Chondrocyte (in vitro differentiated cells): ENCODE data around the gene RPL11. TPM values are rescaled to one million over a fixed set of nuclear protein-coding genes. Genes with fewer than 3 reads are reported as not detected.

Experiments used
- DNase-seq: peaks from one replicate; pipeline ENCODE4 v3.0.0; 2021; ENCODE audit warnings: mixed read lengths, low spot score
- H3K27ac Mint-ChIP-seq: one replicate; pipeline ENCODE4 v1.8.0; 2021; ENCODE audit warnings: mild to moderate bottlenecking, moderate library complexity, mixed read lengths; ENCODE audit not compliant: unreplicated experiment
- H3K27me3 Mint-ChIP-seq: 2 replicates; pipeline ENCODE4 v1.8.0; 2021; ENCODE audit warnings: low read depth, mixed read lengths
- H3K36me3 Mint-ChIP-seq: 2 replicates; pipeline ENCODE4 v1.8.0; 2021; ENCODE audit warnings: low read depth, mixed read lengths
- H3K4me1 Mint-ChIP-seq: 2 replicates; pipeline ENCODE4 v1.8.0; 2021; ENCODE audit warnings: low read depth, mild to moderate bottlenecking, mixed read lengths
- H3K4me3 Mint-ChIP-seq: one replicate; pipeline ENCODE4 v1.8.0; 2021; ENCODE audit warnings: mild to moderate bottlenecking, moderate library complexity, mixed read lengths; ENCODE audit not compliant: unreplicated experiment
- H3K9me3 Mint-ChIP-seq: 2 replicates; pipeline ENCODE4 v1.8.0; 2021; ENCODE audit warnings: low read depth, mixed read lengths
- CTCF ChIP-seq: fragments of 200-600 bp; sonication (generic); IDR thresholded peaks from 2 replicates; pipeline ENCODE4 v1.5.0; 2021; ENCODE audit warnings: antibody characterized with exemption, mild to moderate bottlenecking, moderate library complexity
- total RNA-seq: library from RNA; stranded (reverse); gene quantifications from 3 replicates; pipeline ENCODE4 v1.2.1, GENCODE V29; 2021

The RPL11 gene
- total RNA-seq, 1 donor from 2014 or later, result 485 TPM

- H3K27ac Mint-ChIP-seq, result peak overlapping the region; percentile 11
- H3K4me1 Mint-ChIP-seq, result peaks cover 61% of the 10 kb centered on the region
- H3K9me3 Mint-ChIP-seq, result no peaks in the 10 kb centered on the region
- H3K27me3 Mint-ChIP-seq, result no peaks in the 10 kb centered on the region
- no peak for DNase-seq
- TF ChIP-seq CTCF, result no peak
- H3K36me3 Mint-ChIP-seq, result peaks cover 51% of the 10 kb centered on the region
- no peak overlapping the region for H3K4me3 Mint-ChIP-seq
Measured at GRCh38 chr1:23695667-23696066, 4.1 kb downstream of the RPL11 start.

GRCh38 chr1:23696335-23696989 lies 4.9 kb downstream of the RPL11 start:
- DNase-seq, result no peak
- no peak for TF ChIP-seq CTCF
- Mint-ChIP-seq H3K27ac (peak overlapping the region; percentile 0), H3K36me3 (peaks cover 51% of the 10 kb centered on the region), H3K9me3 (no peaks in the 10 kb centered on the region), H3K4me1 (peaks cover 61% of the 10 kb centered on the region), H3K27me3 (no peaks in the 10 kb centered on the region), H3K4me3 (no peak overlapping the region)

DNA sequence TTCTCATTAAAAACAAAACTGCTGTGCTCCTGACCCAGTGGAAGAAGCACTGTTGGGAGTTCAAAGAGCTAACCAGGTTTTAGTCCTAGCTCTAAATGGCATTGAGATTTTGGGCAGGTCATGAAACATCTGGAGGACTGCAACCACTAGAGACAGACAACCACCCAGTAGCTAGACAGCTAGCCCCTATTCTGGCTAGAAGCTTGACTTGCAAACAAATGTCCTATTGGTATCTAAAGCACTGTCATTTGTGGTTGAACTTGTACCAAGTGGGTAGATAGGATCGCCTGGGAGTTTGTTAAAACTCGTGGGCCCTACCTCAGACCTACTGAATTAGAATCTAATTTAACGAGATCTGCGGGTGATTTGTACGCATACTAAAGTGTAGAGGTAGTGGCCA lies 6.9 kb downstream of the RPL11 start:
- DNase-seq, result no peak
- Mint-ChIP-seq H3K4me1 (peaks cover 48% of the 10 kb centered on the region), H3K4me3 (no peak overlapping the region), H3K36me3 (peaks cover 42% of the 10 kb centered on the region), H3K9me3 (no peaks in the 10 kb centered on the region), H3K27ac (no peak overlapping the region), H3K27me3 (no peaks in the 10 kb centered on the region)
- no peak for TF ChIP-seq CTCF

DNA sequence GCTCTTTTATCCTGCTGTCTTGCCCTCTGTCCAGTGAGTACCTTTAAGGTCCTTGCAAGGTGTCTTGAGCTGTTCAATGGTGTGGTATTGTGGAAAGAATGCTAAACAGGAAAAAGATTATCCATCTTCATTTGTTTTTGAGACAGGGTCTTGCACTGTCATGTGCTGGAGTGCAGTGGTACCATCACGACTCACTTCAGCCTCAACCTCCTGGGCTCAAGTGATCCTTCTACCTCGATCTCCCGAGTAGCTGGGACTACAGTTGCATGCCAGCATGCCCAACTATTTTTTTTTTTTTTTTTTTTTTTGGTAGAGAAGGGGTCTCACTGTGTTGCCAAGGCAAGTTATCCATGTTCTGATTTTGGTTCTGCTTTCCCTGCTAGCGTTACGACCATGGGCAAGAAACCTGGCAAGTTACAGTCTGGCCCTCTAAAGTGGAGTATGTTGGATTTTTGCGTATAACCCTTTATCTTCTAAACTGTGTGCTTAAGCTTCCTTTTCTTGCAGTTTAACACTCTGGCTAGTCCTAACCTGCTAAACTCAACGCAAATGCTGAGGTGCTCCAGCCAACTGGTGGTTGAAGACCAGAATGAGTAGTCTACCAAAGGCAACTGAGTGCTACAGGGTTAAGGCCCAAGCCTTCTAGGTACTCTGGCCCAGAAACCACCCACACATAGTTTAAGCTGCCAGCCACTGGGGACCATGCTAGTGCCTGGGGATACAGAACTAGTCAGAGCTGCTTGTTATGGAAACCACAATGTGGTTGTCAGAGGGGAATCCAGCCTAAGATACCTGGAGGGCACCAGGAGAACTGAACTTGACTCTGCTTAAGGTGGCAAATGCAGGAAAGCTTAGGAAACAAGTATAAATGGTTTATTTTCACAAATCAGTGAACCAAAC lies 7.9 kb downstream of the RPL11 start:
- Mint-ChIP-seq H3K36me3 (peaks cover 33% of the 10 kb centered on the region), H3K4me1 (peaks cover 37% of the 10 kb centered on the region), H3K27me3 (no peaks in the 10 kb centered on the region), H3K4me3 (no peak overlapping the region), H3K27ac (peak overlapping the region; percentile 27), H3K9me3 (no peaks in the 10 kb centered on the region)
- TF ChIP-seq CTCF, result no peak
- DNase-seq, result no peak

DNA sequence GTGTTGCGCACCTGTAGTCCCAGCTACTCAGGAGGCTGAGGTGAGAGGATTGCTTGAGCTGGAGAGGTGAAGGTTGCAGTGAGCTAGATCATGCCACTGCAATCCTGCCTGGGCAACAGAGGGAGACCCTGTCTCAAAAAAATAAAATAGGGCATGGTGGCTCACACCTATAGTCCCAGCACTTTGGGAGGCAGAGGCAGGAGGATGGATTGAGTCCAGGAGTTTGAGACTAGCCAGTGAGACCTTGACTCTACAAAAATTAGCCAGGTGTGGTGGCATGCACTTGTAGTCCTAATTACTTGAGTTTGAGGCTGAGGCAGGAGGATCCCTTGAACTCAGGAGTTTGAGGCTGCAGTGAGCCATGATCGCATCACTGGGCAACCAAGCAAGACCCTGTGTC lies 9.7 kb downstream of the RPL11 start:
- Mint-ChIP-seq H3K4me3 (no peak overlapping the region), H3K27me3 (no peaks in the 10 kb centered on the region), H3K36me3 (peaks cover 20% of the 10 kb centered on the region), H3K9me3 (no peaks in the 10 kb centered on the region), H3K4me1 (peaks cover 19% of the 10 kb centered on the region), H3K27ac (peak overlapping the region; percentile 27)
- no peak for DNase-seq
- no peak for TF ChIP-seq CTCF
